ENCODE data around the gene C19orf81. TPM values are rescaled to one million over a fixed set of nuclear protein-coding genes. Genes with fewer than 3 reads are reported as not detected.

The C19orf81 gene
- total RNA-seq, 1 experiment from 2014 or later: 0.41 TPM

DNA sequence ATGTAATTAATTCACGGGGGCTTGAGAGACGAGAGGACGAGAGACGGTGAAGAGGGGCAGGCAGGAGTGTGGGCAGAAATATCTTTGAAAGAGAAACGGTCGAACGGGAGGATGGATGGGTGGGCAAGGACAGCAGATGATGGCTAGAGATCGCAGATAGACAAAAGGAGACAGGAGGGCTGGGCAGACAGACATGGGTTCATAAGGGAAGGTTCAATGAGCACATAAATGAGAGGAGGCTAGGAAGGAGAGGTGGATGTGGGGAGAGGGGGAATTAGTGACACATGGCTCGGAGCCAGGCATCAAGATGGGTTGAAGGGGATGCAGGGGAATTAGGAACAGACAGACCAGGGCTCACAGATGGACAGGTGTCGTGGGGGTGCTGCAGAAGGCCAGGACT lies 10.6 kb upstream of the C19orf81 start:
- Mint-ChIP-seq H3K4me3 (ENCODE audit: unreplicated experiment) (peak overlapping the region; percentile 57), H3K4me1 (ENCODE audit: low read depth, unreplicated experiment) (peaks cover 7% of the 10 kb centered on the region), H3K27ac (ENCODE audit: unreplicated experiment) (no peak overlapping the region), H3K27me3 (ENCODE audit: insufficient read depth, unreplicated experiment) (peaks cover 14% of the 10 kb centered on the region), H3K36me3 (ENCODE audit: insufficient read depth, unreplicated experiment) (no peaks in the 10 kb centered on the region), H3K9me3 (ENCODE audit: unreplicated experiment) (no peaks in the 10 kb centered on the region)
- Histone ChIP-seq H3K4me1 (peaks cover 11% of the 10 kb centered on the region), H3K9me3 (peaks cover 7% of the 10 kb centered on the region), H3K4me3 (ENCODE audit: low read depth, low read length) (no peak overlapping the region), H3K27me3 (replicated peaks; ENCODE audit: control insufficient read depth, insufficient read depth, low read length) (peaks cover 1% of the 10 kb centered on the region; the same call in 1 of the 2 replicates), H3K36me3 (ENCODE audit: control insufficient read depth, insufficient read depth, low read length) (no peaks in the 10 kb centered on the region)
- TF ChIP-seq, protein P1, sequence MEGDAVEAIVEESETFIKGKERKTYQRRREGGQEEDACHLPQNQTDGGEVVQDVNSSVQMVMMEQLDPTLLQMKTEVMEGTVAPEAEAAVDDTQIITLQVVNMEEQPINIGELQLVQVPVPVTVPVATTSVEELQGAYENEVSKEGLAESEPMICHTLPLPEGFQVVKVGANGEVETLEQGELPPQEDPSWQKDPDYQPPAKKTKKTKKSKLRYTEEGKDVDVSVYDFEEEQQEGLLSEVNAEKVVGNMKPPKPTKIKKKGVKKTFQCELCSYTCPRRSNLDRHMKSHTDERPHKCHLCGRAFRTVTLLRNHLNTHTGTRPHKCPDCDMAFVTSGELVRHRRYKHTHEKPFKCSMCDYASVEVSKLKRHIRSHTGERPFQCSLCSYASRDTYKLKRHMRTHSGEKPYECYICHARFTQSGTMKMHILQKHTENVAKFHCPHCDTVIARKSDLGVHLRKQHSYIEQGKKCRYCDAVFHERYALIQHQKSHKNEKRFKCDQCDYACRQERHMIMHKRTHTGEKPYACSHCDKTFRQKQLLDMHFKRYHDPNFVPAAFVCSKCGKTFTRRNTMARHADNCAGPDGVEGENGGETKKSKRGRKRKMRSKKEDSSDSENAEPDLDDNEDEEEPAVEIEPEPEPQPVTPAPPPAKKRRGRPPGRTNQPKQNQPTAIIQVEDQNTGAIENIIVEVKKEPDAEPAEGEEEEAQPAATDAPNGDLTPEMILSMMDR (IDR thresholded peaks at IDR 0.05; ENCODE audit: insufficient read depth in 1 of 2, low read depth in 1 of 2, low read length in 1 of 2, severe bottlenecking in 1 of 2, unreplicated experiment in 1 of 2): no peak
- no peak for DNase-seq
- POLR2A ChIA-PET: no interaction called here
- BruUV-seq (replicated peaks): no TSS peak
- CTCF ChIA-PET: no interaction called here
- intact Hi-C loops (cut with micrococcal nuclease; ENCODE audit: unreplicated experiment): no loop called here

DNA sequence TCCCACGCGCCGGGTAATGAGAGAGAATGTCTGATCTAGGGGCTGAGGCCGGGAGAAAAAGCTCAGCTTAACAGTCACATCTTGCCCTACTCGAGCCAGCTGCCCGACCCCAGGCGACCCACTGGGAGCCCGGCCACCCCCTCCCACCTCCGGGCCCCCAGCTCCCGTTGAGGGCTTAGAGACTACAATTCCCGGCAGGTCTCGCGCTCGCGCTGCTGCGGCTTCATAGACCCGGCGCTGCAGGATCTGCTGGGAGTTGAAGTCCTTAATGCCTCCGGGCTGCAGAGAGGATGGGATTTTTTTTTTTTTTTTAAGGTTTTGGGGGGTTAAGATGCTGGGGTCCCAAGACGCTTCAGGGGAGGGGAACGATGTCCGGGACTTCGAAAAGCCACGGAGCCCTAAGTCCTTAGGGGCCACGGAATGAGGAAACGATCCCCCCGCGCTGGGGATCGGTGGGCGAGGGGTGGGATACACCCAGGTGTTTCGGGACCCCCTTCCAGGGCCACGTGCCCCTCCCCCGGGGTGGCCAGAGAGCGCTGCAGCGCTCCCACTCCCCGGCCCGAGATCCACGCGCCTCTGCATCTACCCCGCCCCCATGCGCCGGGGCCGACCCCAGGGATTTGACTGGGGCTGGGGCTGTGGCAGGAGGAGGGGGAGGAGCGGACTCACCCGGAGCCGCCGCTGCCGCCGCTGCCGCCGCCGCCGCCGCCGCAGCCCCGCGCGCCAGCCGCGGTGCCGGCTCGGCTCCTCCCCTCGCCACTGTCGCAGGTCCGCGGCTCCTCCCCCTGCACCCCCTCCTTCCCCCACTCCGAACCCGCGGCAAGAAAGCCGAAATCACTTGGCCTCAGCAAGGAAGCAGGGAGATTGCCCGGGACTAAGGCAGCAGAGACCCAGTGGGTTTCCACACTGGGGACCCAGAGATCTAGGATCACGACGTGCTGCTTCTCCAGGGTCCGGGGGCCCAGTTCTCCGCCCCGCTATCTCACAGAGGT lies 9.8 kb upstream of the C19orf81 start, which contains the start of gene SYT3:
Gene SYT3 (minus strand): TSS at position 761 of the 992 bp plus-strand sequence. CDS start 2,470 bp downstream, outside the sequence.
- Mint-ChIP-seq H3K27me3 (ENCODE audit: insufficient read depth, unreplicated experiment) (peaks cover 14% of the 10 kb centered on the region), H3K36me3 (ENCODE audit: insufficient read depth, unreplicated experiment) (no peaks in the 10 kb centered on the region), H3K9me3 (ENCODE audit: unreplicated experiment) (no peaks in the 10 kb centered on the region), H3K27ac (ENCODE audit: unreplicated experiment) (no peak within 1 kb of the TSS), H3K4me3 (ENCODE audit: unreplicated experiment) (peak within 1 kb of the TSS; percentile 74), H3K4me1 (ENCODE audit: low read depth, unreplicated experiment) (peaks cover 7% of the 10 kb centered on the region)
- intact Hi-C loops (cut with micrococcal nuclease; ENCODE audit: unreplicated experiment): no loop called here
- Histone ChIP-seq H3K4me3 (ENCODE audit: low read depth, low read length) (peak within 1 kb of the TSS; percentile 81), H3K9me3 (no peaks in the 10 kb centered on the region), H3K36me3 (ENCODE audit: control insufficient read depth, insufficient read depth, low read length) (no peaks in the 10 kb centered on the region), H3K27me3 (replicated peaks; ENCODE audit: control insufficient read depth, insufficient read depth, low read length) (peaks cover 1% of the 10 kb centered on the region; the same call in 1 of the 2 replicates), H3K4me1 (peaks cover 11% of the 10 kb centered on the region)
- DNase-seq: peak; percentile 68 to 70
- ChIA-PET CTCF (no interaction called here), POLR2A (no interaction called here)
- no TSS peak for BruUV-seq (replicated peaks)
- TF ChIP-seq, protein P1 (IDR thresholded peaks at IDR 0.05; ENCODE audit: insufficient read depth in 1 of 2, low read depth in 1 of 2, low read length in 1 of 2, severe bottlenecking in 1 of 2, unreplicated experiment in 1 of 2): no peak

DNA sequence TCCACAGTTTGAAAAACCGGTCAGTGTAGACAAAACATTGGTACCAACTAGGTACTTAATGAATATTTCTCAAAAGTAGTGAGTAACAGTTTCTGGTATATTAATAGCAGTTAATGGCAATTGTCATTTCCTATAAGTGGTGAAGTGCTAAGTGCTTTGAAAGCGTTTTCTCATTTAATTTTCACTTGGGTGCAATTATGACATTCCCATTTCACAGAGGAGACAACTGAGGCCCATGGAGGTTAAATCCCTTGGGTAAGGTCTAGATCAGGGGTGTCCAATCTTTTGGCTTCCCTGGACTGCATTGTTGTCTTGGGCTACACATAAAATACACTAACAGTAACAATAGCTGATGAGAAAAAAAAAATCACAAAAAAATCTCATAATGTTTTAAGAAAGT lies 8.9 kb upstream of the C19orf81 start:
- TF ChIP-seq, protein P1 (IDR thresholded peaks at IDR 0.05; ENCODE audit: insufficient read depth in 1 of 2, low read depth in 1 of 2, low read length in 1 of 2, severe bottlenecking in 1 of 2, unreplicated experiment in 1 of 2): no peak
- DNase-seq: no peak
- Histone ChIP-seq H3K9me3 (no peaks in the 10 kb centered on the region), H3K27me3 (replicated peaks; ENCODE audit: control insufficient read depth, insufficient read depth, low read length) (peaks cover 1% of the 10 kb centered on the region; the same call in 1 of the 2 replicates), H3K36me3 (ENCODE audit: control insufficient read depth, insufficient read depth, low read length) (no peaks in the 10 kb centered on the region), H3K4me1 (peaks cover 11% of the 10 kb centered on the region), H3K4me3 (ENCODE audit: low read depth, low read length) (no peak overlapping the region)
- CTCF ChIA-PET: no interaction called here
- POLR2A ChIA-PET: no interaction called here
- peaks cover 14% of the 10 kb centered on the region for H3K27me3 Mint-ChIP-seq (ENCODE audit: insufficient read depth, unreplicated experiment)
- H3K9me3 Mint-ChIP-seq (ENCODE audit: unreplicated experiment): no peaks in the 10 kb centered on the region
- H3K4me3 Mint-ChIP-seq (ENCODE audit: unreplicated experiment): peak overlapping the region; percentile 74
- peaks cover 7% of the 10 kb centered on the region for H3K4me1 Mint-ChIP-seq (ENCODE audit: low read depth, unreplicated experiment)
- no TSS peak for BruUV-seq (replicated peaks)
- no peaks in the 10 kb centered on the region for H3K36me3 Mint-ChIP-seq (ENCODE audit: insufficient read depth, unreplicated experiment)
- intact Hi-C loops (cut with micrococcal nuclease; ENCODE audit: unreplicated experiment): no loop called here
- no peak overlapping the region for H3K27ac Mint-ChIP-seq (ENCODE audit: unreplicated experiment)

Data from Caco-2 (cell line).